Immature natural killer cell (primary cell): ENCODE data around the gene AKR1C4. TPM values are rescaled to one million over a fixed set of nuclear protein-coding genes. Genes with fewer than 3 reads are reported as not detected.
A peak's percentile ranks its signal among the peaks of the same experiment; 100 is the strongest.
"Not testable (repeated sequence)": the region's sequence is repeated elsewhere in the genome, so short reads cannot be mapped to it uniquely, and the experiment has no call there.

Source experiments
- DNase-seq, 3 donors: peaks; one replicate each; pipeline ENCODE4 v3.0.0; 2022; ENCODE audit warnings: mixed read lengths in 1 of 3
- H3K27ac Mint-ChIP-seq, 6 donors: one replicate each; pipeline ENCODE4 v1.8.0; 2020; ENCODE audit warnings: mixed read lengths in 6 of 6, mild to moderate bottlenecking in 5 of 6, inconsistent platforms in 4 of 6, moderate library complexity in 3 of 6
- H3K27me3 Mint-ChIP-seq, 3 donors: one replicate each; pipeline ENCODE4 v1.8.0; 2020 to 2021; ENCODE audit warnings: low read depth in 3 of 3, mild to moderate bottlenecking in 3 of 3, mixed read lengths in 3 of 3, moderate library complexity in 3 of 3, inconsistent platforms in 1 of 3
- H3K36me3 Mint-ChIP-seq, 3 donors: one replicate each; pipeline ENCODE4 v1.8.0; 2020; ENCODE audit warnings: mixed read lengths in 3 of 3, inconsistent platforms in 2 of 3, mild to moderate bottlenecking in 2 of 3
- H3K4me1 Mint-ChIP-seq, 2 donors: one replicate each; pipeline ENCODE4 v1.8.0; 2020; ENCODE audit warnings: inconsistent platforms in 2 of 2, mild to moderate bottlenecking in 2 of 2, mixed read lengths in 2 of 2, moderate library complexity in 1 of 2
- H3K4me3 Mint-ChIP-seq, 5 donors: one replicate each; pipeline ENCODE4 v1.8.0; 2020; ENCODE audit warnings: mild to moderate bottlenecking in 5 of 5, mixed read lengths in 5 of 5, inconsistent platforms in 3 of 5, moderate library complexity in 3 of 5
- H3K9me3 Mint-ChIP-seq, 6 donors: one replicate each; pipeline ENCODE4 v1.8.0; 2020; ENCODE audit warnings: mild to moderate bottlenecking in 6 of 6, mixed read lengths in 6 of 6, inconsistent platforms in 4 of 6, moderate library complexity in 3 of 6
- polyA plus RNA-seq, 3 donors: library from polyadenylated mRNA; unstranded; fragments of 300-500 nt; fragmentation: Illumina TruSeq; gene quantifications; one replicate each; pipeline ENCODE4 v1.2.3, GENCODE V29; 2021

The AKR1C4 gene
- polyA plus RNA-seq, 3 donors from 2014 or later, result not detected

DNA sequence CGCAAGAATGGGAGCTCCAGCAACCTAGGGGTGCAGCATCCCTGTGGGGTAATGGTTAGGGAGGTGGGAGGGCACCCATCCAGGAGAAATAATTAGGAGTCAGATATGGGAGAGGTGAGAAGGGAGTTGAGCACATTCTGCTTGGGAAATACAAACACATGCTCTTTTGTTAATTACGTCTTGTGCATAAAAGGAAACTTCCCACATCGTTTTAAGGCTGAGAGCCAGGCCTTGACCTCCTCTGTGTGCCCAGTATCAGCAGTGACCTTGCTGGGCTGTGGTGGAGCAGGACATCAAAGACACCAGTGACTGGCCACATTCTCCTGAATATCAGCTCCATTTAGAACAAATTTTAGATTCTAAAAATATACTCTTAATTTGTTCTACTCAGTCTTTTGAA is 22.6 kb downstream of the AKR1C4 start:
- Mint-ChIP-seq H3K27me3 (peaks cover 0 to 4% (median 2%) of the 10 kb centered on the region in 3 donors), H3K4me1 (no peaks in the 10 kb centered on the region), H3K36me3 (peaks cover 8 to 37% (median 19%) of the 10 kb centered on the region in 3 donors), H3K4me3 (no peak overlapping the region), H3K27ac (no peak overlapping the region), H3K9me3 (peaks cover 0 to 13% (median 0%) of the 10 kb centered on the region in 6 donors)
- DNase-seq, result no peak

DNA sequence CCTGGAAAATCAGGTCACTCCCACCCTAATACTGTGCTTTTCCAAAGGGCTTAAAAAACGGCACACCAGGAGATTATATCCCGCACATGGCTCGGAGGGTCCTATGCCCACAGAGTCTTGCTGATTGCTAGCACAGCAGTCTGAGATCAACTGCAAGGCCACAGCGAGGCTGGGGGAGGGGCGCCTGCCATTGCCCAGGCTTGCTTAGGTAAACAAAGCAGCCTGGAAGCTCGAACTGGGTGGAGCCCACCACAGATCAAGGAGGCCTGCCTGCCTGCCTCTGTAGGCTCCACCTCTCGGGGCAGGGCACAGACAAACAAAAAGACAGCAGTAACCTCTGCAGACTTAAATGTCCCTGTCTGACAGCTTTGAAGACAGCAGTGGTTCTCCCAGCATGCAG is 26.3 kb downstream of the AKR1C4 start:
- not testable (repeated sequence) for H3K4me1 Mint-ChIP-seq, H3K27ac Mint-ChIP-seq

DNA sequence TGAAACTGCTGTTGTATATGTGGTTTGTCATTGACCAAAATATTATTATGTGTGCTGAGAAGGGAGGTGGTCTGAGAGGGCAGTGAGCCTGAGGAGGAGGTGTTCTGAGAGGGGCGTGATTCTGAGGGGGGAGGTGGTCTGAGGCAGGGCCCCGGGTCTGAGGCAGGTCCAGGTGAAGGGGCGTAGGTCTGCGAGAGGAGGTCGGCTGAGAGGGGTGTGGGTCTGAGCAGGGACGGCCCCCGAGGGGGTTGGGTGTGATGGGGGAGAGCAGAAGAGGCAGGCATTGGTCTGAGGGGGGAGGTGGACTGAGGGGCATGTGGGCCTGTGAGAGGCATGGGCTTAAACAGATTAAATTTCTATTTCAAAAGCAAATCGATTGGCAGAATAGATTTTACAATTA is 32.4 kb downstream of the AKR1C4 start:
- H3K27ac Mint-ChIP-seq, result peak overlapping the region in 2 of 6 donors; percentile 38 to 62
- peaks cover 0 to 2% (median 0%) of the 10 kb centered on the region in 6 donors for H3K9me3 Mint-ChIP-seq
- DNase-seq, result no peak
- H3K36me3 Mint-ChIP-seq, result peaks cover 7 to 22% (median 11%) of the 10 kb centered on the region in 3 donors
- H3K4me3 Mint-ChIP-seq, result no peak overlapping the region
- H3K4me1 Mint-ChIP-seq, result peaks cover 2 to 3% of the 10 kb centered on the region in 2 donors
- H3K27me3 Mint-ChIP-seq, result peaks cover 2 to 4% (median 2%) of the 10 kb centered on the region in 3 donors

More for the DNA sequence above, 26.3 kb downstream of the AKR1C4 start:
- H3K4me3 Mint-ChIP-seq, DNase-seq, H3K9me3 Mint-ChIP-seq, H3K27me3 Mint-ChIP-seq: not testable (repeated sequence)
- peaks cover 0 to 34% (median 4%) of the 10 kb centered on the region in 3 donors for H3K36me3 Mint-ChIP-seq

DNA sequence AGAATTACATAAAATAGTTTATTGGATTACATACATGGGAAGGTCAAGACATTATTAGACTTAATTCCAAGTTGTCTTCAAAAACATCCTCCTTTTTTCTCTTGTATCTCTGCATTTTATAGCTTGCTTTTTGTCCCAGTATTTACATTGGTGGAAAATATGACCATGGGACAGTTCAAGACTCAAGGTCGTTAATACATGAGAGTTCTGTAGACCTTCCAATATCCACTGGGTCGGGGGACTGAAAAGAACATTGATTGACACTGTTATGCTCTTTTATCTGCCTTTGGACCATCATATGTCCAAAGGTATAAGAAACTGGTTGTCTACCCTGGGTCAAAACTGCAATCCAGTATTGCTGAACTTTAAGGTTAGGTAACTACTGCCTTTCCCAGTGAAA is 36.7 kb downstream of the AKR1C4 start:
- H3K4me1 Mint-ChIP-seq, result peaks cover 14 to 17% of the 10 kb centered on the region in 2 donors
- peaks cover 4 to 5% (median 4%) of the 10 kb centered on the region in 3 donors for H3K27me3 Mint-ChIP-seq
- no peak overlapping the region for H3K27ac Mint-ChIP-seq
- no peak overlapping the region for H3K4me3 Mint-ChIP-seq
- peaks cover 29 to 46% (median 40%) of the 10 kb centered on the region in 3 donors for H3K36me3 Mint-ChIP-seq
- peaks cover 5 to 21% (median 15%) of the 10 kb centered on the region in 6 donors for H3K9me3 Mint-ChIP-seq
- DNase-seq, result no peak

DNA sequence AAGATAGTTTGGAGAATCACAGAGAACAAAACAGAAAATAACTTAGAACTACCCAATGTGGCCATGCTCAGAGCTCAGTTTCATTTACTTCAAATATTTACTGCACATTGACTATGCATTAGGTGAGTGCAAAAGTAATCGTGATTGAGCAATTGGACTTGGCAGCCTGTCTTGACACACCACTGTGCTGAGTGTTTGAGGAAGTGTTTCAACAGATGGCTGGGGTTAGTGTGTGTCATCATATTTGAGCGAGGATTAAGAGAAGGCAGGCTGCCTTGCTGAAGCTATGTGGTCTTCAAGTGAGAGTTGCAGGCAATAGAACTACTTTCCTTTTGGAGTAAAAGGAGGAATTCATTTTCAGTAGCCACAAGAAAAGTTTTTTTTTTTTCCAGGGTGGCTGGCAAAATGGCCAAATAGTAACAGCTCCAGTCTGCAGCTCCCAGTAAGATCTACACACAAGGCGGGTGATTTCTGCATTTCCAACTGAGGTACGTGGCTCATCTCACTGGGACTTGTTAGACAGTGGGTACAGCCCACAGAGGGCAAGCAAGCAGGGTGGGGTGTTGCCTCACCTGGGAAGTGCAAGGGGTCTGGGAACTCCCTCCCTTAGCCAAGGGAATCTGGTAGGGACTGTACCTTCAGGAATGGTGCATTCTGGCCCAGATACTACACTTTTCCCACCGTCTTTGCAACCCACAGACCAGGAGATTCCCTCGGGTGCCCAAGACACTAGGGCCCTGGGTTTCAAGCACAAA is 37.6 kb downstream of the AKR1C4 start:
- Mint-ChIP-seq H3K36me3 (peaks cover 36 to 52% (median 49%) of the 10 kb centered on the region in 3 donors), H3K27me3 (peaks cover 3 to 4% (median 4%) of the 10 kb centered on the region in 3 donors), H3K27ac (peak overlapping the region in 2 of 6 donors; percentile 46 to 70), H3K4me3 (peak overlapping the region in 1 of 5 donors; percentile 23), H3K9me3 (peaks cover 5 to 24% (median 15%) of the 10 kb centered on the region in 6 donors), H3K4me1 (peaks cover 14 to 17% of the 10 kb centered on the region in 2 donors)
- DNase-seq, result no peak

DNA sequence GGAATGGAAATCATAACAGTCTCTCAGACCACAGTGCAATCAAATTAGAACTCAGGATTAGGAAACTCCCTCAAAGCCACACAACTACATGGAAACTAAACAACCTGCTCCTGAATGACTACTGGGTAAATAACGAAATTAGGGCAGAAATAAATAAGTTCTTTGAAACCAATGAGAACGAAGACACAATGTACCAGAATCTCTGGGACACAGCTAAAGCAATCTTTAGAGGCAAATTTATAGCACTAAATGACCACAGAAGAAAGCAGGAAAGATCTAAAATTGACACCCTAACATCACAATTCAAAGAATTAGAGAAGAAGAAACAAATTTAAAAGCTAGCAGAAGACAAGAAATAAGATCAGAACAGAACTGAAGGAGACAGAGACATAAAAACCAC is 40.9 kb downstream of the AKR1C4 start:
- not testable (repeated sequence) for H3K4me3 Mint-ChIP-seq, H3K27me3 Mint-ChIP-seq, H3K27ac Mint-ChIP-seq, DNase-seq
- Mint-ChIP-seq H3K4me1 (peaks cover 14 to 17% of the 10 kb centered on the region in 2 donors), H3K36me3 (peaks cover 43 to 62% (median 59%) of the 10 kb centered on the region in 3 donors), H3K9me3 (peaks cover 5 to 24% (median 15%) of the 10 kb centered on the region in 6 donors)

DNA sequence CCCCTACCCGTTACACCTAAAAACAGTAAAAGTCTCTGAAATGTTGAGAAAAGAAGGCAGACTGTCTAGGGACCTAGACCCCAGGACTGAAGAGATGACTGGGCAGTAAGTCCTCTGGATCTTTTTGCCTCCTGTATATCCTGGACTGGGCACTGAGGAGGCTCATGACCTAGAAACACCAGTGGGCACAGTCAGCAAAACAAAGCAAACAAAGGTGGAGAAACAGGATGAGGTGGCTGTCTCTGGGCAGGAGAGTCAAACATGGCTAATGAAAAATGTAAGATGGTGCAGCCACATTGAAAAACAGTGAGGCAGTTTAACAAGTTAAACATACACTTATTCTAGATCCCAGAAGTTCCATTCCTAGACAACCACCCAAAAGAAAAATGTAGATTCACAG is 45.9 kb downstream of the AKR1C4 start:
- peaks cover 1 to 10% (median 6%) of the 10 kb centered on the region in 6 donors for H3K9me3 Mint-ChIP-seq
- H3K4me3 Mint-ChIP-seq, result no peak overlapping the region
- no peak for DNase-seq
- H3K27me3 Mint-ChIP-seq, result peaks cover 0 to 3% (median 2%) of the 10 kb centered on the region in 3 donors
- H3K27ac Mint-ChIP-seq, result no peak overlapping the region
- H3K4me1 Mint-ChIP-seq, result no peaks in the 10 kb centered on the region
- H3K36me3 Mint-ChIP-seq, result peaks cover 27 to 44% (median 33%) of the 10 kb centered on the region in 3 donors

DNA sequence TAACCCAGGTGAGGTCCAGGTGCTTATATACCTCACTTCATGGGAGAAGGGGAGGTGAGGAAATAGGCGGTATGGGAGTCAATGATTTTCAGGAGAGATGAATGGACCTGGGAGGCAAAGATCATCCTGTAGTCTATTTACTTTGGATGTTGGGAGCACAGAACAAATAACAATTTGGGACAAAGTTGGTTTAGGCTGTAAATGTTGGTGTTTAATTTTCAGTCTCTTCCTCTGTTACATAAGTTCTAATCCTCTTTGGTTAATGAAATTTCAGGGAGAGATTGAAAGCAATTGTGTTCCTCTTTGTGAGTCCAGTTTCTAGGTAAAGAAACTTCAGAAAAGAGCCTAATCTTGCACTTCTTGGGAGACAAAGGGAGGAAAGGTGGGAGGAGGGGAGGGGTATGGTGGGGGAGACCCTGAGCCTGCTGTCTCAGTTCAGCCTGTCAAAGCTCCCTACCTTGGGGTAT is 46.9 kb downstream of the AKR1C4 start:
- H3K9me3 Mint-ChIP-seq, result peaks cover 0 to 3% (median 0%) of the 10 kb centered on the region in 6 donors
- no peaks in the 10 kb centered on the region for H3K4me1 Mint-ChIP-seq
- no peak overlapping the region for H3K27ac Mint-ChIP-seq
- peaks cover 0 to 3% (median 2%) of the 10 kb centered on the region in 3 donors for H3K27me3 Mint-ChIP-seq
- H3K36me3 Mint-ChIP-seq, result peaks cover 18 to 34% (median 23%) of the 10 kb centered on the region in 3 donors
- no peak overlapping the region for H3K4me3 Mint-ChIP-seq
- DNase-seq, result no peak

DNA sequence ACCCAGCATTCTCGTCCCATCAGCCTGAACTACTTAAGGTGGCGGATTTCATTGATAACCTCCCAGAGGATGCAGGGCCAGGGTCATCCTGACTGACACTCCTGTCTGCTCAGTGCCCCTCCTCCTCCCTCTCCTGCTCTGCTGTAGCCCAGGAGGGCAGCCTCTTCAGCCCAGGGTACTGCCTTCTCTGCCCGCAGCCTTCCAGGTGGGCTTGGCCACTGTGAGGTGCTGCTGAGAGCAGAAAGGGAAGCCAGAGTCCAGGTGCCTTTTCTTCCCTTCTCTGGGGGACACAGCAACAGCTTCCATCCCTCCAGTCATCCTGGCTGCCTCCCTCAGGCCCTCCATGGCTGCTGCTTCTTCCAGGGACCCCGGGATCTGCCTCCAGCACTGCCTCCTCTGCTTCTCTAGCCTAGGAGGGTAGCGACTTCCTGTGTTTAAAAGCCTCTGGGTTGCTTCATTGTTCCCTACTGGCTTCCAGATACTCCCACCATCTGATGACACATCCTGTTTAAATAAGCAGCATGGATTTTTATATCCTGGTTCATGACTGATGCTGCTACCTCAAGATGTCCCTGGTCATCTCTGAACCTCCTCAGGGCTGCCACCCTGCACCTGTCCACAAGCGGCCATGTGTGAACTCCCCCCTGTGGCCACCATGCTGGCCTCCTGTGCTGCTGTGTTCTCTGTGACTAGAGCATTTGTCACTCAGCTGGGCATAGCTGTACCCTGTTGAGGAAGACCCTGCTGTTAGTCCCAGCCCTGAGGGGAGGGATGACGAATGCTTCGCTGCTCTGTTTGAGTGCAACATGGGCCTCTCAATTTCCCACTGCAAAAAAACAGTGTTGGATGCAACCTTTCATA is 55.8 kb downstream of the AKR1C4 start:
- DNase-seq, result no peak
- peaks cover 0 to 4% (median 0%) of the 10 kb centered on the region in 6 donors for H3K9me3 Mint-ChIP-seq
- H3K36me3 Mint-ChIP-seq, result peaks cover 6 to 18% (median 16%) of the 10 kb centered on the region in 3 donors
- peaks cover 0 to 2% (median 0%) of the 10 kb centered on the region in 3 donors for H3K27me3 Mint-ChIP-seq
- H3K4me3 Mint-ChIP-seq, result no peak overlapping the region
- H3K4me1 Mint-ChIP-seq, result no peaks in the 10 kb centered on the region
- H3K27ac Mint-ChIP-seq, result peak overlapping the region in 1 of 6 donors; percentile 36

DNA sequence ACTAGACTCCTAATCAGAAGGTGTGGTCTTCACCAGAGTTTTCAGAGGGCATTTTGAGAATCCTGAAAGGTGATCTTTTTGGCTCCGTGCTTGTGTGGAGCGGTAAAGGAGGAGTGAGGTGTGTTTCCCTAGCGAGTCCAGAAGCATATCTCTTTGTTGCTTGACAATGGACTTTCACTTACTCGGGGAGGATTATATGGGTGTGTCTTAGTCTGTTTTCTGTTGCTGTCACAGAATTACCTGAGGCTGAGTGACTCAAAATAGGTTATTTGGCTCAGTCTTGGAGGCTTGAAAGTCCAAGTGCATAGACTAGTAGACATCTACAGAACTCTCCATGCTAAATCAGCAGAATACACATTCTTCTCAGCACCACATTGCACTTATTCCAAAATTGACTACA is 57.9 kb downstream of the AKR1C4 start:
- peaks cover 0 to 4% (median 0%) of the 10 kb centered on the region in 6 donors for H3K9me3 Mint-ChIP-seq
- H3K27ac Mint-ChIP-seq, result no peak overlapping the region
- peaks cover 6 to 19% (median 19%) of the 10 kb centered on the region in 3 donors for H3K36me3 Mint-ChIP-seq
- no peak for DNase-seq
- peaks cover 0 to 2% (median 0%) of the 10 kb centered on the region in 3 donors for H3K27me3 Mint-ChIP-seq
- no peaks in the 10 kb centered on the region for H3K4me1 Mint-ChIP-seq
- H3K4me3 Mint-ChIP-seq, result no peak overlapping the region

DNA sequence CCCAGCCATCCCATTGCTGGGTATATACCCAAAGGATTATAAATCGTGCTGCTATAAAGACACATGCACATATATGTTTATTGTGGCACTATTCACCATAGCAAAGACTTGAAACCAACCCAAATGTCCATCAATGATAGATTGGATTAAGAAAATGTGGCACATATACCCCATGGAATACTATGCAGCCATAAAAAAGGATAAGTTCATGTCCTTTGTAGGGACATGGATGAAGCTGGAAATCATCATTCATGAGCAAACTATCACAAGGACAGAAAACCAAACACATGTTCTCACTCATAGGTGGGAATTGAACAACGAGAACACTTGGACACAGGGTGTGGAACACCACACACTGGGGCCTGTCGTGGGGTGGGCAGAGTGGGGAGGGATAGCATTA is 61.1 kb downstream of the AKR1C4 start:
- peaks cover 13 to 34% (median 19%) of the 10 kb centered on the region in 3 donors for H3K36me3 Mint-ChIP-seq
- H3K27ac Mint-ChIP-seq, H3K4me3 Mint-ChIP-seq, H3K9me3 Mint-ChIP-seq, H3K27me3 Mint-ChIP-seq, DNase-seq, H3K4me1 Mint-ChIP-seq: not testable (repeated sequence)

DNA sequence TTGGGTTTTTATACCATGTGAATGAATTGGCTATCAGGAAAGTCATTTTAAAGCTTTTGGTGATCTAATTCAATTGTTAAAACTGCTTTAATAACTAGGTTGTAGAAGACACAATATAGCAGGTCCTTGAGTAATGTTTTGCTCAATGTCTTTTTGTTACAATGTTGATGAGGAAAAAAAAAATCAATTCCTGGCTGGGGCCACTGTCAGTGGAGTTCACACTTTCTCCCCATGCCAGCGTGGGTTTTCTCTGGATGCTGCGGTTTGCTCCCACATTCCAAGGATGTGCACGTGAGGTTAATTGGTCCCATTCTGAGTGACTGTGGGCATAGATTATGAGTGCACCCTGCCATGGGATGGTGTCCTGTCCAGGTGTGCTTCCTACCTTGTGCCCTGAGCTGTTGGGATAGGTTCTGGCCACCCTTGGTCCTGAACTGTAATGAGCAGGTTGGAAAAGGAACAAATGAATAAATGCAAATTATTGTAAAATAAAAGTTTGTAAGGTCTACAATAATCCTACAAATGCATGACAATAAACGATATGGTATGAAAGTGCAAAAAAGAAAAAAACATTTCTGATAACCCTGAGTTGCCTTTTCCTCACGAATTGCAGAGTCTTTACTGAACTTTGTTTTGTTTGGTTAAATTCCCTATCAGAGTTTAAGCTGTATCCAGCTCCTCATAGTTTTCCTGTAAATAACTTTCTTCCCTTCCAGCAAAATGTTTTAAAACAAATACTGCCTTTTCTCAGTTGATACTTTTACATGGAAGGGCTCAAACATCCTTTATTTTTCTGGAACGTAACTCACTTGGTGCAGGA is 62.7 kb downstream of the AKR1C4 start:
- Mint-ChIP-seq H3K9me3 (peaks cover 0 to 4% (median 1%) of the 10 kb centered on the region in 6 donors), H3K4me3 (no peak overlapping the region), H3K27ac (no peak overlapping the region), H3K27me3 (no peaks in the 10 kb centered on the region), H3K4me1 (no peaks in the 10 kb centered on the region), H3K36me3 (peaks cover 13 to 35% (median 21%) of the 10 kb centered on the region in 3 donors)
- no peak for DNase-seq
